ENCODE data around the gene SUMO2. TPM values are rescaled to one million over a fixed set of nuclear protein-coding genes. Genes with fewer than 3 reads are reported as not detected.

Gene SUMO2
- total and polyA plus RNA-seq, 2 of the 13 experiments (the other 11 are each of a cell fraction or from before 2014, with no cell fraction given) = 337 to 553 TPM

GRCh38 chr17:75154195-75155106, 28.3 kb downstream of the SUMO2 start, which contains the start of gene JPT1 (continued):
- no peak for TF ChIP-seq ZBTB10 (CRISPR knock-in tag; IDR thresholded peaks at IDR 0.05; ENCODE audit: borderline replicate concordance)
- no peak for TF ChIP-seq ZNF256 (CRISPR knock-in tag; conservative IDR thresholded peaks at IDR 0.05)
- no peak for TF ChIP-seq HHEX (CRISPR knock-in tag; IDR thresholded peaks at IDR 0.05)
- TF ChIP-seq SKI (IDR thresholded peaks at IDR 0.05; ENCODE audit: partially characterized antibody) = peak; percentile 62
- no peak for TF ChIP-seq ZNF879 (CRISPR knock-in tag; IDR thresholded peaks at IDR 0.05)
- peak; percentile 95 for TF ChIP-seq ZKSCAN1 (IDR thresholded peaks at IDR 0.05; ENCODE audit: low read length)
- TF ChIP-seq GABPB1 (CRISPR knock-in tag; IDR thresholded peaks at IDR 0.05) = peak; percentile 82
- no peak for TF ChIP-seq ZMAT5 (CRISPR knock-in tag; IDR thresholded peaks at IDR 0.05; ENCODE audit: borderline replicate concordance, low read depth)
- no peak for TF ChIP-seq ZNF703 (CRISPR knock-in tag; IDR thresholded peaks at IDR 0.05; ENCODE audit: borderline replicate concordance)
- peak; percentile 77; the same call in 1 of the 2 replicates for TF ChIP-seq ZBTB34 (CRISPR knock-in tag; IDR thresholded peaks at IDR 0.05)
- no peak for TF ChIP-seq RFX3 (CRISPR knock-in tag; IDR thresholded peaks at IDR 0.05)
- TF ChIP-seq SNAPC2 (CRISPR knock-in tag; IDR thresholded peaks at IDR 0.05) = peak; percentile 75
- TF ChIP-seq TERF1 (CRISPR knock-in tag; IDR thresholded peaks at IDR 0.05) = no peak
- TF ChIP-seq TEAD3 (CRISPR knock-in tag; optimal IDR thresholded peaks at IDR 0.05; ENCODE audit: borderline replicate concordance) = peak; percentile 63
- peak; percentile 86 for TF ChIP-seq DZIP1 (CRISPR knock-in tag; IDR thresholded peaks at IDR 0.05)
- TF ChIP-seq ZNF552 (CRISPR knock-in tag; IDR thresholded peaks at IDR 0.05; ENCODE audit: borderline replicate concordance) = 0 out of 2 replicates have a peak, but pooled peaks have one; percentile 27
- TF ChIP-seq ZXDC (CRISPR knock-in tag; IDR thresholded peaks at IDR 0.05) = no peak

Measured in HepG2 (cell line).